IMR-90 (cell line): ENCODE results near the gene SPCS1. TPM values are rescaled to one million over a fixed set of nuclear protein-coding genes. Genes with fewer than 3 reads are reported as not detected.

Experiments
- ATAC-seq: fragments of 200-7000 bp; cut with Tn5 transposase; 2 replicates; pipeline ENCODE4 v1.9.1; 2020; ENCODE audit warnings: low read depth, mild to moderate bottlenecking, moderate library complexity
- BruUV-seq: library from RNA; stranded (reverse); fragments of 400-500 nt; replicated peaks from 2 replicates; lab custom pipeline; 2021; lab: Mats Ljungman, UMichigan
- CTCF ChIA-PET: fragments of 300-600 bp; formaldehyde crosslinking; extraction: SDS; loops from one replicate; lab custom pipeline; 2021; ENCODE audit warnings: antibody characterized with exemption; lab: Yijun Ruan, JAX
- POLR2A ChIA-PET: fragments of 300-600 bp; sonication (Branson Sonifier 250); formaldehyde crosslinking; loops from one replicate; lab custom pipeline; 2022; ENCODE audit warnings: antibody characterized with exemption; ENCODE audit not compliant: unreplicated experiment; lab: Charles Lee
- DNase-seq: peaks from one replicate; pipeline ENCODE4 v3.0.0; 2013
- H2AFZ ChIP-seq: replicated peaks from 2 replicates; pipeline ENCODE3; 2013; ENCODE audit warnings: low read length, mild to moderate bottlenecking; ENCODE audit not compliant: poor library complexity
- H2AK5ac ChIP-seq: 2 replicates; pipeline ENCODE4 v1.6.1; 2013; ENCODE audit warnings: low read depth, low read length, inconsistent platforms
- H2AK9ac ChIP-seq: replicated peaks from 2 replicates; pipeline ENCODE3; 2013; ENCODE audit warnings: mild to moderate bottlenecking, low read depth, low read length, moderate library complexity; ENCODE audit not compliant: poor library complexity
- H2BK120ac ChIP-seq: 2 replicates; pipeline ENCODE4 v1.6.1; 2013; ENCODE audit warnings: low read depth, low read length, inconsistent platforms
- H2BK15ac ChIP-seq: 3 replicates; pipeline ENCODE4 v1.6.1; 2013; ENCODE audit warnings: low read depth, low read length, inconsistent platforms
- H2BK20ac ChIP-seq: 2 replicates; pipeline ENCODE4 v1.6.1; 2013; ENCODE audit warnings: low read depth, mild to moderate bottlenecking, inconsistent platforms, low read length, moderate library complexity
- H2BK5ac ChIP-seq: 2 replicates; pipeline ENCODE4 v1.6.1; 2013; ENCODE audit warnings: mild to moderate bottlenecking, low read depth, low read length, inconsistent platforms; ENCODE audit not compliant: poor library complexity, severe bottlenecking
- H3K14ac ChIP-seq: replicated peaks from 2 replicates; pipeline ENCODE4 v1.6.1; 2013; ENCODE audit warnings: low read depth, low read length, inconsistent platforms
- H3K18ac ChIP-seq: 2 replicates; pipeline ENCODE4 v1.6.1; 2013; ENCODE audit warnings: low read depth, low read length, control low read depth
- H3K23ac ChIP-seq: 2 replicates; pipeline ENCODE4 v1.6.1; 2013; ENCODE audit warnings: low read depth, low read length, inconsistent platforms
- H3K27ac ChIP-seq: 2 replicates; pipeline ENCODE4 v1.5.1; 2013; ENCODE audit warnings: mild to moderate bottlenecking, control low read depth, low read length; ENCODE audit not compliant: insufficient read depth
- H3K27me3 ChIP-seq: 2 replicates; pipeline ENCODE4 v1.6.1; 2013; ENCODE audit warnings: low read length; ENCODE audit not compliant: control insufficient read depth, insufficient read depth
- H3K36me3 ChIP-seq: 2 replicates; pipeline ENCODE4 v1.6.1; 2013; ENCODE audit warnings: low read length, mixed read lengths; ENCODE audit not compliant: control insufficient read depth, insufficient read depth
- H3K4ac ChIP-seq: 2 replicates; pipeline ENCODE4 v1.6.1; 2013; ENCODE audit warnings: low read depth, low read length, inconsistent platforms
- H3K4me1 ChIP-seq: 2 replicates; pipeline ENCODE4 v1.6.1; 2013; ENCODE audit warnings: low read length, mixed read lengths; ENCODE audit not compliant: control insufficient read depth, insufficient read depth
- H3K4me2 ChIP-seq: 2 replicates; pipeline ENCODE4 v1.6.1; 2013; ENCODE audit warnings: low read depth, mild to moderate bottlenecking, control low read depth, low read length, moderate library complexity
- H3K4me3 ChIP-seq: 2 replicates; pipeline ENCODE4 v1.5.1; 2013; ENCODE audit warnings: low read depth, mild to moderate bottlenecking, control low read depth, low read length, moderate library complexity; ENCODE audit not compliant: insufficient read depth
- H3K56ac ChIP-seq: 2 replicates; pipeline ENCODE4 v1.6.1; 2013; ENCODE audit warnings: low read length, inconsistent platforms; ENCODE audit not compliant: insufficient read depth; ENCODE audit errors: extremely low read depth
- H3K79me1 ChIP-seq, 2 experiments: 2 replicates each; pipeline ENCODE4 v1.6.1; 2013; ENCODE audit warnings: low read length in 2 of 2, inconsistent platforms in 1 of 2, low read depth in 1 of 2
- H3K9ac ChIP-seq: 2 replicates; pipeline ENCODE4 v1.6.1; 2013; ENCODE audit warnings: low read depth, low read length, control low read depth
- H3K9me1 ChIP-seq: 2 replicates; pipeline ENCODE4 v1.6.1; 2013; ENCODE audit warnings: low read length, inconsistent platforms; ENCODE audit not compliant: insufficient read depth
- H3K9me3 ChIP-seq: 2 replicates; pipeline ENCODE4 v1.6.1; 2013; ENCODE audit warnings: low read length; ENCODE audit not compliant: control insufficient read depth, insufficient read depth
- H4K20me1 ChIP-seq: 2 replicates; pipeline ENCODE4 v1.6.1; 2013; ENCODE audit warnings: low read length, inconsistent platforms; ENCODE audit not compliant: insufficient read depth
- H4K5ac ChIP-seq: 2 replicates; pipeline ENCODE4 v1.6.1; 2013; ENCODE audit warnings: mild to moderate bottlenecking, low read depth, low read length, control low read depth
- H4K8ac ChIP-seq, 2 experiments: 2 replicates each; pipeline ENCODE4 v1.6.1; 2013; ENCODE audit warnings: low read depth in 2 of 2, low read length in 2 of 2, control low read depth in 1 of 2, inconsistent platforms in 1 of 2
- H4K91ac ChIP-seq: 2 replicates; pipeline ENCODE4 v1.6.1; 2013; ENCODE audit warnings: low read depth, low read length, inconsistent platforms; ENCODE audit not compliant: insufficient read depth
- BHLHE40 ChIP-seq: fragments of 150-350 bp; IDR thresholded peaks from 2 replicates; pipeline ENCODE4 v1.6.1; 2016; ENCODE audit warnings: mild to moderate bottlenecking, low read depth, low read length
- CEBPB ChIP-seq: IDR thresholded peaks from 2 replicates; pipeline ENCODE4 v1.6.1; 2012; ENCODE audit warnings: low read depth, low read length, improper control_type of control experiment
- CHD1 ChIP-seq: IDR thresholded peaks from 2 replicates; pipeline ENCODE4 v1.6.1; 2012; ENCODE audit warnings: low read depth, low read length, improper control_type of control experiment
- FOS ChIP-seq: fragments of 150-350 bp; IDR thresholded peaks from 2 replicates; pipeline ENCODE4 v1.6.1; 2016; ENCODE audit warnings: low read depth, low read length
- MAFK ChIP-seq: IDR thresholded peaks from 2 replicates; pipeline ENCODE4 v1.6.1; 2012; ENCODE audit warnings: low read depth, low read length, improper control_type of control experiment
- MAZ ChIP-seq: IDR thresholded peaks from 2 replicates; pipeline ENCODE4 v1.6.1; 2012; ENCODE audit warnings: low read depth, mild to moderate bottlenecking, low read length, improper control_type of control experiment, moderate library complexity, borderline replicate concordance
- MXI1 ChIP-seq: IDR thresholded peaks from 2 replicates; pipeline ENCODE4 v1.6.1; 2012; ENCODE audit warnings: low read depth, mild to moderate bottlenecking, low read length, moderate library complexity, borderline replicate concordance
- NFE2L2 ChIP-seq: fragments of 150-350 bp; IDR thresholded peaks from 2 replicates; pipeline ENCODE4 v1.6.1; 2016; ENCODE audit warnings: low read depth, mild to moderate bottlenecking, low read length
- POLR2A ChIP-seq: IDR thresholded peaks from 2 replicates; pipeline ENCODE4 v1.6.1; 2012; ENCODE audit warnings: mild to moderate bottlenecking, low read depth, low read length
- RAD21 ChIP-seq: IDR thresholded peaks from 2 replicates; pipeline ENCODE4 v1.6.1; 2012; ENCODE audit warnings: low read length, improper control_type of control experiment
- RCOR1 ChIP-seq: IDR thresholded peaks from 2 replicates; pipeline ENCODE4 v1.6.1; 2012; ENCODE audit warnings: mild to moderate bottlenecking, low read length, improper control_type of control experiment; ENCODE audit not compliant: insufficient replicate concordance
- RFX5 ChIP-seq: IDR thresholded peaks from 2 replicates; pipeline ENCODE4 v1.8.0; 2012; ENCODE audit warnings: low read depth, mild to moderate bottlenecking, low read length, moderate library complexity
- SMC3 ChIP-seq: fragments of 150-350 bp; IDR thresholded peaks from 2 replicates; pipeline ENCODE4 v1.6.1; 2016; ENCODE audit warnings: low read depth, mild to moderate bottlenecking, antibody characterized with exemption, low read length, moderate library complexity
- dilution Hi-C: fragments of 300-500 bp; cut with HindIII; formaldehyde crosslinking; loops from one replicate; pipeline ENCODE4 v1.14.3; 2018; ENCODE audit warnings: low sequenced_read_pairs; ENCODE audit not compliant: unreplicated experiment
- in situ Hi-C: fragments of 300-500 bp; cut with MboI; formaldehyde crosslinking; loops from 3 replicates; pipeline ENCODE4 v1.14.3; 2019; ENCODE audit warnings: low sequenced_read_pairs, inconsistent platforms, mixed read lengths
- intact Hi-C: fragments of 100-400 bp; cut with micrococcal nuclease; formaldehyde crosslinking; loops from 2 replicates; pipeline ENCODE4 v1.10.0; 2022
- polyA plus RNA-seq, 3 experiments: library from polyadenylated mRNA; depleted of rRNA; stranded (reverse); fragments of >200 nt; gene quantifications; 2 replicates each; pipeline ENCODE4 v1.2.3, GENCODE V29; 2012; ENCODE audit warnings: low replicate concordance in 1 of 3
- total RNA-seq: library from RNA; depleted of rRNA; stranded (reverse); fragments of >200 nt; gene quantifications from 2 replicates; pipeline ENCODE4 v1.2.3, GENCODE V29; 2012
- TF ChIP-seq, protein P1 (sequence below): fragments of 150-350 bp; IDR thresholded peaks from 2 replicates; pipeline ENCODE4 v1.6.1; 2016; ENCODE audit warnings: low read depth, mild to moderate bottlenecking, low read length, moderate library complexity, borderline replicate concordance
- TF ChIP-seq, protein P2 (sequence below): conservative IDR thresholded peaks from 2 replicates; pipeline ENCODE4 v1.5.1; 2012; ENCODE audit warnings: mild to moderate bottlenecking, low read depth, low read length, improper control_type of control experiment
- TF ChIP-seq, protein P3 (sequence below): fragments of 150-350 bp; IDR thresholded peaks from 2 replicates; pipeline ENCODE4 v1.6.1; 2017; ENCODE audit warnings: mild to moderate bottlenecking, antibody characterized with exemption, low read length, low read depth

The SPCS1 gene
- total and polyA plus RNA-seq, 2 of the 4 experiments (the other 2 are of a cell fraction): 50.5 to 124 TPM

DNA sequence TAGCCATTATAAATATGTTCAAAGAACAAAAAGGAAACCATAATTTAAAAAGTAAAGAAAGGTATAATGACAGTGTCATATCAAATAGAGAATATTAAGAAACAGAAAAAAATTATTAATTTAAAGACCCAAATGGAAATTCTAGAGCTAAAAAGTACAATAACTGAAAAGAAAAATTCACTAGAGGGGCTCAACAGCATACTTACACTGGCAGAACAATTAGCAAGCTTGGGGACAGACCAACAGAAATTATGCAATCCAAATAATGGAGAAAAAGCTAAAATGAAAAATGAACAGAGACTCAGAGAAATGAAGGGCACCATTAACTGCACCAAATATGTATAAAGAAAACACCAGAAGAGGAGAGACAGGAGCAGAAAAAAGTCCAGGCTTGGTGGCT lies 13.7 kb downstream of the SPCS1 start:
- no peak overlapping the region for H3K23ac ChIP-seq
- H3K4me2 ChIP-seq: no peak overlapping the region
- TF ChIP-seq RAD21 (no peak), CEBPB (no peak), FOS (no peak), SMC3 (no peak), POLR2A (no peak), MAFK (no peak), MAZ (no peak), BHLHE40 (no peak), RCOR1 (no peak), RFX5 (no peak), CHD1 (no peak), MXI1 (no peak), NFE2L2 (no peak)
- TF ChIP-seq, protein P1, sequence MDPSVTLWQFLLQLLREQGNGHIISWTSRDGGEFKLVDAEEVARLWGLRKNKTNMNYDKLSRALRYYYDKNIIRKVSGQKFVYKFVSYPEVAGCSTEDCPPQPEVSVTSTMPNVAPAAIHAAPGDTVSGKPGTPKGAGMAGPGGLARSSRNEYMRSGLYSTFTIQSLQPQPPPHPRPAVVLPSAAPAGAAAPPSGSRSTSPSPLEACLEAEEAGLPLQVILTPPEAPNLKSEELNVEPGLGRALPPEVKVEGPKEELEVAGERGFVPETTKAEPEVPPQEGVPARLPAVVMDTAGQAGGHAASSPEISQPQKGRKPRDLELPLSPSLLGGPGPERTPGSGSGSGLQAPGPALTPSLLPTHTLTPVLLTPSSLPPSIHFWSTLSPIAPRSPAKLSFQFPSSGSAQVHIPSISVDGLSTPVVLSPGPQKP: no peak
- TF ChIP-seq, protein P2, sequence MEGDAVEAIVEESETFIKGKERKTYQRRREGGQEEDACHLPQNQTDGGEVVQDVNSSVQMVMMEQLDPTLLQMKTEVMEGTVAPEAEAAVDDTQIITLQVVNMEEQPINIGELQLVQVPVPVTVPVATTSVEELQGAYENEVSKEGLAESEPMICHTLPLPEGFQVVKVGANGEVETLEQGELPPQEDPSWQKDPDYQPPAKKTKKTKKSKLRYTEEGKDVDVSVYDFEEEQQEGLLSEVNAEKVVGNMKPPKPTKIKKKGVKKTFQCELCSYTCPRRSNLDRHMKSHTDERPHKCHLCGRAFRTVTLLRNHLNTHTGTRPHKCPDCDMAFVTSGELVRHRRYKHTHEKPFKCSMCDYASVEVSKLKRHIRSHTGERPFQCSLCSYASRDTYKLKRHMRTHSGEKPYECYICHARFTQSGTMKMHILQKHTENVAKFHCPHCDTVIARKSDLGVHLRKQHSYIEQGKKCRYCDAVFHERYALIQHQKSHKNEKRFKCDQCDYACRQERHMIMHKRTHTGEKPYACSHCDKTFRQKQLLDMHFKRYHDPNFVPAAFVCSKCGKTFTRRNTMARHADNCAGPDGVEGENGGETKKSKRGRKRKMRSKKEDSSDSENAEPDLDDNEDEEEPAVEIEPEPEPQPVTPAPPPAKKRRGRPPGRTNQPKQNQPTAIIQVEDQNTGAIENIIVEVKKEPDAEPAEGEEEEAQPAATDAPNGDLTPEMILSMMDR: no peak
- TF ChIP-seq, protein P3, sequence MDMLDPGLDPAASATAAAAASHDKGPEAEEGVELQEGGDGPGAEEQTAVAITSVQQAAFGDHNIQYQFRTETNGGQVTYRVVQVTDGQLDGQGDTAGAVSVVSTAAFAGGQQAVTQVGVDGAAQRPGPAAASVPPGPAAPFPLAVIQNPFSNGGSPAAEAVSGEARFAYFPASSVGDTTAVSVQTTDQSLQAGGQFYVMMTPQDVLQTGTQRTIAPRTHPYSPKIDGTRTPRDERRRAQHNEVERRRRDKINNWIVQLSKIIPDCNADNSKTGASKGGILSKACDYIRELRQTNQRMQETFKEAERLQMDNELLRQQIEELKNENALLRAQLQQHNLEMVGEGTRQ: no peak
- H3K27me3 ChIP-seq: no peaks in the 10 kb centered on the region
- no peaks in the 10 kb centered on the region for H3K79me1 ChIP-seq
- no peak overlapping the region for H3K4ac ChIP-seq
- H4K5ac ChIP-seq: no peak overlapping the region
- in situ Hi-C loops (no loop called here), dilution Hi-C loops (no loop called here), intact Hi-C loops (no loop called here)
- H2BK5ac ChIP-seq: no peak overlapping the region
- no peaks in the 10 kb centered on the region for H4K20me1 ChIP-seq
- H3K27ac ChIP-seq: no peak overlapping the region
- no peak for ATAC-seq
- no peak overlapping the region for H3K9ac ChIP-seq
- no peak overlapping the region for H4K8ac ChIP-seq
- H2BK20ac ChIP-seq: no peak overlapping the region
- no peaks in the 10 kb centered on the region for H3K9me1 ChIP-seq
- no peak overlapping the region for H2AK9ac ChIP-seq
- H2AK5ac ChIP-seq: no peak overlapping the region
- H3K18ac ChIP-seq: no peak overlapping the region
- no peak overlapping the region for H2BK120ac ChIP-seq
- ChIA-PET CTCF (no interaction called here), POLR2A (no interaction called here)
- no TSS peak for BruUV-seq
- H3K14ac ChIP-seq: no peak overlapping the region
- no peak overlapping the region for H4K91ac ChIP-seq
- H3K4me3 ChIP-seq: no peak overlapping the region
- no peak overlapping the region for H2AFZ ChIP-seq
- no peak overlapping the region for H3K56ac ChIP-seq
- no peak for DNase-seq
- H3K4me1 ChIP-seq: no peaks in the 10 kb centered on the region
- H3K36me3 ChIP-seq: no peaks in the 10 kb centered on the region; the same call in 1 of the 2 replicates
- no peaks in the 10 kb centered on the region for H3K9me3 ChIP-seq
- H2BK15ac ChIP-seq: no peak overlapping the region
